ENCODE measurements around the gene HRNR.
A peak's percentile ranks its signal among the peaks of the same experiment; 100 is the strongest.

HRNR gene

DNA sequence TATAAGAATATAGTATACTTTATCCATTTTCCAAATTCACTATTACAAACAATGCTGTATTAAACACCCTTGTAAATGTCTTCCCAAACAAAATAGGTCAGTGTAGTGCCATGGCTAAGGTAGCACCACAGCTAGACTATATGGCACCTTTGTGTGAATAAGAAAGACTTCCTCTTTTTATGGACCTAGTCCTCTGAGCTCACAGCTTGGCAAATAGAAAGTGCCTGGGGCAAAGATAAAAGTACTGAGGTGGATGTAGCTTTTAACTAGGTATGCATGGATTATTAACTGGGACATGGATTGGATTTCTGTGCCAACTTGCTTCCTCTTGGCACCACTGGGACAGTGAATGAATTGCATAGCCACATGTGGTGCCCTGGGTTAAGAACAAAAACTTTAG is 25.0 kb downstream of the HRNR start:
- ChIA-PET CTCF (interaction anchor here (1.0 to 1.1 kb wide), 2 partner anchors 13 to 14 kb away, joined by 3 to 4 read pairs; no protein-coding TSS in a partner anchor), POLR2A (interaction anchor here (1.0 kb wide), 1 partner anchor 10 kb away, joined by 3 read pairs; no protein-coding TSS in a partner anchor)
- no peak for DNase-seq (ENCODE audit: extremely low spot score)
- TF ChIP-seq CTBP1 (IDR thresholded peaks at IDR 0.05; ENCODE audit: borderline replicate concordance), result no peak
- TF ChIP-seq FOXM1 (IDR thresholded peaks at IDR 0.05; ENCODE audit: borderline replicate concordance), result no peak
- no peak for TF ChIP-seq HDGF (IDR thresholded peaks at IDR 0.05; ENCODE audit: borderline replicate concordance)
- TF ChIP-seq TARDBP (IDR thresholded peaks at IDR 0.05), result no peak
- no peak for TF ChIP-seq FOXA1 (IDR thresholded peaks at IDR 0.05)
- TF ChIP-seq SP1 (IDR thresholded peaks at IDR 0.05), result no peak
- no peak for TF ChIP-seq ARNT (IDR thresholded peaks at IDR 0.05)
- no peak for TF ChIP-seq ELF4 (IDR thresholded peaks at IDR 0.05)
- no peak for TF ChIP-seq L3MBTL2 (conservative IDR thresholded peaks at IDR 0.05)
- no peak for TF ChIP-seq ZNF384 (IDR thresholded peaks at IDR 0.05)
- TF ChIP-seq BHLHE40 (IDR thresholded peaks at IDR 0.05; ENCODE audit: borderline replicate concordance), result no peak
- no peak for TF ChIP-seq LEF1 (IDR thresholded peaks at IDR 0.05; ENCODE audit: borderline replicate concordance)
- no peak for TF ChIP-seq SUZ12 (IDR thresholded peaks at IDR 0.05)

DNA sequence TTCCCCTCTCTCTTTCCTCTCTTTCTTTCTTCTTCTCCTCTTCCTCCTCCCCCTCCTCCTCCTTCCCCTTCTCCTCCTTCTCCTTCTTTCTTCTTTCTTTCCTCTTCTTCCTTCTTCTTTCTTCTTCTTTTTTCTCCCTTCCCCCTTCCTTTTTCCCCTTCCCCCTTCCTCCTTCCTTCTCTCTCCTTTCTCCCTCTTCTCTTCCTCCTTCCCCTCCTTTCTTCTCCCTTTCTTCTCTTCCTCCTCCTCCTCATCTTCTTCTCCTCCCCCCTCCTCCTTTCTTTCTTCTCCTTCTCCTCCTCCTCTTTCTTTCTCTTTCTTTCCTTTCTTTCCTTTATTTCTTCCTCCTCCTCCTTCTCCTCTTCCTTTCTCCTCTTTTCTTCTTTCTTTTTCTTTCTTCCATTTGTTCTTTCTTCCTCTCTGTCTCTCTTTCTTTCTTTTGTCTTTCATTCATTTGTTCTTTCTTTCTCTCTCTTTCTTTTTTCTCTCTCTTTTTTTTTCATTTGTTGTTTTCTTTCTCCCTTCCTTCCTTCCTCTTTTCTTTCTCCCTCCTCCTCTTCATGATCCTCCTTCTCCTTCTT is 26.5 kb downstream of the HRNR start:
- TF ChIP-seq L3MBTL2 (conservative IDR thresholded peaks at IDR 0.05), result no peak
- TF ChIP-seq, protein P1, sequence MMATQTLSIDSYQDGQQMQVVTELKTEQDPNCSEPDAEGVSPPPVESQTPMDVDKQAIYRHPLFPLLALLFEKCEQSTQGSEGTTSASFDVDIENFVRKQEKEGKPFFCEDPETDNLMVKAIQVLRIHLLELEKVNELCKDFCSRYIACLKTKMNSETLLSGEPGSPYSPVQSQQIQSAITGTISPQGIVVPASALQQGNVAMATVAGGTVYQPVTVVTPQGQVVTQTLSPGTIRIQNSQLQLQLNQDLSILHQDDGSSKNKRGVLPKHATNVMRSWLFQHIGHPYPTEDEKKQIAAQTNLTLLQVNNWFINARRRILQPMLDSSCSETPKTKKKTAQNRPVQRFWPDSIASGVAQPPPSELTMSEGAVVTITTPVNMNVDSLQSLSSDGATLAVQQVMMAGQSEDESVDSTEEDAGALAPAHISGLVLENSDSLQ (IDR thresholded peaks at IDR 0.05), result no peak
- TF ChIP-seq FOXM1 (IDR thresholded peaks at IDR 0.05; ENCODE audit: borderline replicate concordance), result no peak
- TF ChIP-seq ELF4 (IDR thresholded peaks at IDR 0.05), result no peak
- no peak for TF ChIP-seq FOXA1 (IDR thresholded peaks at IDR 0.05)
- no peak for TF ChIP-seq SUZ12 (IDR thresholded peaks at IDR 0.05)
- no peak for TF ChIP-seq CTBP1 (IDR thresholded peaks at IDR 0.05; ENCODE audit: borderline replicate concordance)
- TF ChIP-seq NFRKB (IDR thresholded peaks at IDR 0.05), result no peak
- TF ChIP-seq ZNF384 (IDR thresholded peaks at IDR 0.05), result no peak
- TF ChIP-seq SP1 (IDR thresholded peaks at IDR 0.05), result no peak
- no peak for TF ChIP-seq FOXK2 (IDR thresholded peaks at IDR 0.05)
- TF ChIP-seq HDGF (IDR thresholded peaks at IDR 0.05; ENCODE audit: borderline replicate concordance), result no peak
- no peak for TF ChIP-seq ARNT (IDR thresholded peaks at IDR 0.05)
- TF ChIP-seq BHLHE40 (IDR thresholded peaks at IDR 0.05; ENCODE audit: borderline replicate concordance), result no peak
- TF ChIP-seq LEF1 (IDR thresholded peaks at IDR 0.05; ENCODE audit: borderline replicate concordance), result no peak
- no peak for TF ChIP-seq TARDBP (IDR thresholded peaks at IDR 0.05)
- ChIA-PET POLR2A (no interaction called here), CTCF (interaction anchor here (0.7 to 1.1 kb wide), 2 partner anchors 12 to 64 kb away, joined by 3 to 5 read pairs; no protein-coding TSS in a partner anchor)
- no peak for DNase-seq (ENCODE audit: extremely low spot score)

DNA sequence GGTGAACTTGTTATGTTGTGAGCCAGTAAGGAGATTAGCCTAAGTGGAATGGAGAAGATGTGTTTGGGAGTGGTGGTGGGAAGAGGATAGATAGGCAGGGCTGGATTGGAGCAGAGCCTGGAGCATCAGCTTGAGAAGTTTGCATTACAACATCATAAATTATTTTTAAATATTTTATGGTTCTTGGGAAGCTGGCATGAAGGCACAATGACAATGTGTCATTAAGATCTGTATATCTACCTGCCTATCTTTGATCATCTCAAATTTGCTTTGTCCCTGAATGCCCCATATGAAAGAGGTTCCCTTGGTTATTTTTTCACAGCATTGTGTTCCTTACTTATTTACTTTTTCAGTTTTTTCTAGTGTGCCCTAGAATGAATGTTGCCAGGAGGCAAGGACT is 32.3 kb downstream of the HRNR start:
- no peak for DNase-seq (ENCODE audit: extremely low spot score)
- POLR2A ChIA-PET, result interaction anchor here (0.6 kb wide), 1 partner anchor 1950 kb away, joined by 3 read pairs; no protein-coding TSS in a partner anchor
- TF ChIP-seq SUZ12 (IDR thresholded peaks at IDR 0.05) (no peak), TARDBP (IDR thresholded peaks at IDR 0.05) (no peak), NFRKB (IDR thresholded peaks at IDR 0.05) (no peak), ZNF384 (IDR thresholded peaks at IDR 0.05) (no peak)
- CTCF ChIA-PET, result no interaction called here

DNA sequence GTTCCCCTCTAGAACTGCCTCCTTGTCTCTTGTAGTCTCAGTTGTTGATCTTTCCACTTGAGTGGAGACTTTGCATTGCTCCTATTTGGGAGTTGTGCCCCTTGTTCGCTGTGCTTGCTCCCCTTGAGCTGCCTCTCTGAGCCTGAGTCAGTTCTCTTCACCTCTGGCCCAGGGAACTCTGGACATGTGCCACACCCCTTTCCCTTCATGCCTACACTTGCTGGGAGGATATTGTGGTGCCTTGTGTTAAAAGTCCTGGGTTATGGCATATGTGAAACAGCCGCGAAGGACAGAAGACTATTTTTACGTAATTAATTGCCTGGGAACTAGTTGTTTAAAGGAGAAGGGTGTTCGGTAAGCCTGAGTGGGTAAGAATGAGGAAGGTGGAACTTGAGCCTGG is 32.7 kb downstream of the HRNR start:
- DNase-seq (ENCODE audit: extremely low spot score), result no peak
- POLR2A ChIA-PET, result no interaction called here
- CTCF ChIA-PET, result interaction anchor here (0.7 kb wide), 1 partner anchor 90 kb away, joined by 3 read pairs; no protein-coding TSS in a partner anchor
- TF ChIP-seq ELF4 (IDR thresholded peaks at IDR 0.05), result no peak
- no peak for TF ChIP-seq BHLHE40 (IDR thresholded peaks at IDR 0.05; ENCODE audit: borderline replicate concordance)
- TF ChIP-seq L3MBTL2 (conservative IDR thresholded peaks at IDR 0.05), result no peak

DNA sequence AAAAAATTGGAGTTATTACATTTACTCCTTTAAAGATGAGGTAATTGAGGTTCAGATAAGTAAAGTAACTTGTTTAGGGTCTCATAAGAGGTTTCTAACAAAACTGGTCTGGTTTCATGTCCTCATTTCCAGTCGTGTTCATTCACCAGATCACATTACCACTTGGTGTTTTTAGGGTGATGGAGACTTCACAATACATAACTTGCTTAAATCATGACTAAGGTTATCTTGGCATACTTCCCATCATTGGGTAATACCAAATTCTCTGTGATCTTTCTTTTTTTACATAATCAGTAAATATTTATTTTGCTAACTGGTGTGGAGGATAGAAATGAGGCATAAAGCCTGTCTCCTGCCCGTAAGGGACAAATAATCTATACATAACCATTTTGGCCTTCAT is 33.4 kb downstream of the HRNR start:
- TF ChIP-seq FOXM1 (IDR thresholded peaks at IDR 0.05; ENCODE audit: borderline replicate concordance) (no peak), FOXK2 (IDR thresholded peaks at IDR 0.05) (no peak), NFRKB (IDR thresholded peaks at IDR 0.05) (no peak), SUZ12 (IDR thresholded peaks at IDR 0.05) (no peak), ARNT (IDR thresholded peaks at IDR 0.05) (no peak), CTBP1 (IDR thresholded peaks at IDR 0.05; ENCODE audit: borderline replicate concordance) (no peak)
- CTCF ChIA-PET, result interaction anchor here (0.7 kb wide), 1 partner anchor 89 kb away, joined by 3 read pairs; no protein-coding TSS in a partner anchor
- no peak for DNase-seq (ENCODE audit: extremely low spot score)
- POLR2A ChIA-PET, result no interaction called here

DNA sequence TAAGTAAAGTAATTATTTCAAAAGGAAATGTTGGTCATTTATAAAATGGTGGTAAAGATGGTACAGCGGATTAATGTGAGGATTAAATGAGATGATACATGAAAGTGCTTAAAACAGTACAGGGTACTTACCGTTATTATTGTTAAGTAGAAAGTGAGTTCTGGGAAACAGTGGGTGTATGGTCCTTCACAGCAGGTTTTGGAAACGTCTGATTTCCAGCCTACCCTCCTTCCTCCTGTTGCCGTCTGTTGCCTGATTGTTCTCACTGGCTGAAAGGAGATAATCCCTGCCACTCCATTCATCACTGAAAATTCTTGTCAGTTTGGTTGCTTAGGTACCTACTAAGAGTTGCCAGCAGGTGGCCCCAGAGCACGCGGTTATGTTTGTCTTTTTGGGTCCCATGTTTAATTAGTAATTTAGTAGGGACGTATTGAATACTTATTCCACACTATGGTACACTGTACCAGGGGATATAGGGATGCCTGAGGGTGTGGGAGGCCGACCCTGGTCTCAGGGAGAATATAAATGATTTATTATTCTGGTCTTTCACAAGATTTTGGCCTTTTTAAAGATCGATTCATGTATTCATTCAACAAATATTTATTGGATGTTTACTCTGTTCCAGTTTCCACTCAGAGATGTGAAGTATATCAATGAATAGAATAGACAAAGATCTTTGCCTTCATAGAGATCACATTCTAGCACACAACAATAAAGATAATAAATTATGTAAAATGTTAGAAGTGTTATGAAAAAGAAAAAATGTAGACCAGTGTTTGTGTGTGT is 34.1 kb downstream of the HRNR start:
- POLR2A ChIA-PET, result interaction anchor here (0.9 to 1.5 kb wide), 9 partner anchors 9 to 269 kb away, joined by 3 to 10 read pairs (median 4); no protein-coding TSS in a partner anchor
- CTCF ChIA-PET, result interaction anchor here (0.9 to 7.3 kb wide), 5 partner anchors 18 to 269 kb away, joined by 3 to 64 read pairs (median 4); no protein-coding TSS in a partner anchor
- DNase-seq (ENCODE audit: extremely low spot score), result peak; percentile 60
- TF ChIP-seq BHLHE40 (IDR thresholded peaks at IDR 0.05; ENCODE audit: borderline replicate concordance) (no peak), FOXM1 (IDR thresholded peaks at IDR 0.05; ENCODE audit: borderline replicate concordance) (no peak), ELF4 (IDR thresholded peaks at IDR 0.05) (no peak), FOXK2 (IDR thresholded peaks at IDR 0.05) (0 out of 2 replicates have a peak, but pooled peaks have one; percentile 7)
- TF ChIP-seq, protein P1 (IDR thresholded peaks at IDR 0.05), result peak; percentile 73

All from HEK293T (cell line).